Neutrophil (primary cell): ENCODE data around the gene AP2B1.

Experiments
- H3K27ac ChIP-seq: fragments of 200-600 bp; sonication (generic); 2 replicates; pipeline ENCODE4 v1.5.1; 2016; ENCODE audit warnings: mild to moderate bottlenecking, moderate library complexity
- H3K27me3 ChIP-seq: fragments of 200-600 bp; sonication (generic); 2 replicates; pipeline ENCODE4 v1.6.0; 2016; ENCODE audit warnings: mild to moderate bottlenecking
- H3K36me3 ChIP-seq: fragments of 200-600 bp; sonication (generic); 2 replicates; pipeline ENCODE4 v1.5.1; 2017
- H3K4me1 ChIP-seq, 2 experiments: fragments of 200-600 bp in 1 of 2; sonication (generic) in 1 of 2; 1 replicate in 1 of 2; 2 replicates in 1 of 2; pipeline versions ENCODE4 v1.5.1 to v1.6.1; 2013 to 2016; ENCODE audit warnings: low read depth in 1 of 2, low read length in 1 of 2, mild to moderate bottlenecking in 1 of 2, moderate library complexity in 1 of 2; ENCODE audit not compliant: control insufficient read depth in 1 of 2, insufficient read depth in 1 of 2
- H3K4me3 ChIP-seq, 2 experiments: fragments of 200-600 bp in 1 of 2; sonication (generic) in 1 of 2; 1 replicate in 1 of 2; 2 replicates in 1 of 2; pipeline ENCODE4 v1.5.1; 2013 to 2016; ENCODE audit warnings: low read depth in 1 of 2, low read length in 1 of 2, mild to moderate bottlenecking in 1 of 2, moderate library complexity in 1 of 2
- H3K9me3 ChIP-seq: fragments of 200-600 bp; sonication (generic); 2 replicates; pipeline ENCODE4 v1.5.1; 2016
- CTCF ChIP-seq: fragments of 200-600 bp; sonication (generic); IDR thresholded peaks from 2 replicates; pipeline ENCODE4 v1.5.1; 2016; ENCODE audit warnings: antibody characterized with exemption

The AP2B1 gene

GRCh38 chr17:35630530-35631148 is 43.5 kb downstream of the AP2B1 start:
- no peak overlapping the region for H3K27ac ChIP-seq
- TF ChIP-seq CTCF = no peak
- H3K27me3 ChIP-seq = no peaks in the 10 kb centered on the region
- H3K9me3 ChIP-seq = no peaks in the 10 kb centered on the region
- peaks cover 91% of the 10 kb centered on the region for H3K36me3 ChIP-seq
- no peak overlapping the region for H3K4me3 ChIP-seq
- H3K4me1 ChIP-seq = no peaks in the 10 kb centered on the region

- H3K4me1 ChIP-seq = no peaks in the 10 kb centered on the region
- no peak overlapping the region for H3K4me3 ChIP-seq
- no peaks in the 10 kb centered on the region for H3K27me3 ChIP-seq
- peaks cover 98% of the 10 kb centered on the region for H3K36me3 ChIP-seq
- H3K9me3 ChIP-seq = no peaks in the 10 kb centered on the region
- H3K27ac ChIP-seq = no peak overlapping the region
- no peak for TF ChIP-seq CTCF
Measured at GRCh38 chr17:35641032-35641431, 53.9 kb downstream of the AP2B1 start.

- Histone ChIP-seq H3K4me1 (no peaks in the 10 kb centered on the region), H3K27ac (no peak overlapping the region), H3K9me3 (no peaks in the 10 kb centered on the region), H3K36me3 (peaks cover 85% of the 10 kb centered on the region), H3K4me3 (no peak overlapping the region), H3K27me3 (no peaks in the 10 kb centered on the region)
- no peak for TF ChIP-seq CTCF
Measured at GRCh38 chr17:35645923-35646322, 58.8 kb downstream of the AP2B1 start.

- Histone ChIP-seq H3K27ac (no peak overlapping the region), H3K27me3 (no peaks in the 10 kb centered on the region), H3K9me3 (no peaks in the 10 kb centered on the region), H3K4me1 (no peaks in the 10 kb centered on the region), H3K36me3 (peaks cover 62% of the 10 kb centered on the region), H3K4me3 (no peak overlapping the region)
- no peak for TF ChIP-seq CTCF
Measured at GRCh38 chr17:35651467-35651866, 64.3 kb downstream of the AP2B1 start.

- Histone ChIP-seq H3K27me3 (no peaks in the 10 kb centered on the region), H3K4me1 (no peaks in the 10 kb centered on the region), H3K27ac (no peak overlapping the region), H3K9me3 (no peaks in the 10 kb centered on the region), H3K36me3 (peaks cover 64% of the 10 kb centered on the region), H3K4me3 (no peak overlapping the region)
- no peak for TF ChIP-seq CTCF
Measured at GRCh38 chr17:35653619-35654361, 66.7 kb downstream of the AP2B1 start.
